Liver (tissue), 9 donors: ENCODE measurements around the gene CCDC179. TPM values are rescaled to one million over a fixed set of nuclear protein-coding genes. Genes with fewer than 3 reads are reported as not detected.

ENCODE experiments used
- DNase-seq: peaks from one replicate; pipeline ENCODE4 v3.0.0-alpha.2; 2017; ENCODE audit warnings: low spot score
- H3K27ac ChIP-seq, 2 donors: one replicate each; pipeline ENCODE4 v1.7.0; 2013; ENCODE audit warnings: inconsistent platforms in 2 of 2, low read length in 2 of 2, control low read depth in 1 of 2, low read depth in 1 of 2, mild to moderate bottlenecking in 1 of 2
- H3K27me3 ChIP-seq, 4 donors: one replicate each; pipeline versions ENCODE4 v1.6.1 to v1.7.0; 2013; ENCODE audit warnings: low read length in 3 of 4, inconsistent platforms in 1 of 4, mild to moderate bottlenecking in 1 of 4, moderate library complexity in 1 of 4; ENCODE audit not compliant: control insufficient read depth in 4 of 4, insufficient read depth in 4 of 4
- H3K36me3 ChIP-seq, 4 donors: one replicate each; pipeline versions ENCODE4 v1.6.1 to v1.7.0; 2013; ENCODE audit warnings: low read length in 3 of 4, mild to moderate bottlenecking in 3 of 4, low read depth in 1 of 4, moderate library complexity in 1 of 4; ENCODE audit not compliant: control insufficient read depth in 4 of 4, insufficient read depth in 3 of 4
- H3K4me1 ChIP-seq, 4 donors: one replicate each; pipeline versions ENCODE4 v1.6.1 to v1.7.0; 2013; ENCODE audit warnings: low read length in 3 of 4, mild to moderate bottlenecking in 3 of 4, moderate library complexity in 1 of 4; ENCODE audit not compliant: control insufficient read depth in 4 of 4, insufficient read depth in 4 of 4
- H3K4me3 ChIP-seq, 3 donors: one replicate each; pipeline versions ENCODE4 v1.6.1 to v1.7.0; 2013; ENCODE audit warnings: low read length in 3 of 3, control low read depth in 1 of 3, low read depth in 1 of 3, mild to moderate bottlenecking in 1 of 3
- H3K9ac ChIP-seq, 2 donors: one replicate each; pipeline ENCODE4 v1.7.0; 2013; ENCODE audit warnings: low read length in 2 of 2, mild to moderate bottlenecking in 2 of 2, moderate library complexity in 2 of 2, control low read depth in 1 of 2, low read depth in 1 of 2
- H3K9me3 ChIP-seq, 4 donors: one replicate each; pipeline versions ENCODE4 v1.6.1 to v1.7.0; 2013; ENCODE audit warnings: low read length in 3 of 4; ENCODE audit not compliant: control insufficient read depth in 4 of 4
- ATF3 ChIP-seq: IDR thresholded peaks from 2 replicates; pipeline ENCODE4 v1.6.1; 2016; ENCODE audit warnings: antibody characterized with exemption
- CTCF ChIP-seq: fragments of 150-350 bp; IDR thresholded peaks from 2 replicates; pipeline ENCODE4 v1.5.1; 2017; ENCODE audit warnings: improper control_type of control experiment, low read depth, low read length; ENCODE audit not compliant: missing input control
- EGR1 ChIP-seq, 2 donors: IDR thresholded peaks; 2 replicates each; pipeline ENCODE4 v1.6.1; 2016 to 2018; ENCODE audit warnings: antibody characterized with exemption in 2 of 2, low read depth in 2 of 2
- FOXA1 ChIP-seq: IDR thresholded peaks from 2 replicates; pipeline ENCODE4 v1.6.1; 2016; ENCODE audit warnings: antibody characterized with exemption
- FOXA2 ChIP-seq: IDR thresholded peaks from 2 replicates; pipeline ENCODE4 v1.6.1; 2016; ENCODE audit warnings: antibody characterized with exemption
- GABPA ChIP-seq, 2 donors: IDR thresholded peaks in 1 of 2; conservative IDR thresholded peaks in 1 of 2; 2 replicates each; pipeline ENCODE4 v1.6.1; 2016; ENCODE audit warnings: antibody characterized with exemption in 2 of 2, mild to moderate bottlenecking in 1 of 2, moderate library complexity in 1 of 2
- HNF4A ChIP-seq, 2 donors: conservative IDR thresholded peaks; 2 replicates each; pipeline ENCODE4 v1.6.1; 2016; ENCODE audit warnings: antibody characterized with exemption in 2 of 2, mild to moderate bottlenecking in 2 of 2
- HNF4G ChIP-seq: IDR thresholded peaks from 2 replicates; pipeline ENCODE4 v1.6.1; 2016; ENCODE audit warnings: antibody characterized with exemption
- JUND ChIP-seq, 2 donors: IDR thresholded peaks; 2 replicates each; pipeline ENCODE4 v1.6.1; 2016; ENCODE audit warnings: antibody characterized with exemption in 2 of 2
- MAX ChIP-seq: IDR thresholded peaks from 2 replicates; pipeline ENCODE4 v1.6.1; 2016; ENCODE audit warnings: antibody characterized with exemption
- NR2F2 ChIP-seq: IDR thresholded peaks from 2 replicates; pipeline ENCODE4 v1.6.1; 2016; ENCODE audit warnings: antibody characterized with exemption
- RAD21 ChIP-seq, 2 donors: IDR thresholded peaks; 2 replicates each; pipeline ENCODE4 v1.6.1; 2016; ENCODE audit warnings: antibody characterized with exemption in 2 of 2, mild to moderate bottlenecking in 2 of 2
- REST ChIP-seq: IDR thresholded peaks from 2 replicates; pipeline ENCODE4 v1.6.1; 2016; ENCODE audit warnings: antibody characterized with exemption, mild to moderate bottlenecking
- RXRA ChIP-seq, 2 donors: IDR thresholded peaks; 2 replicates each; pipeline ENCODE4 v1.6.1; 2017 to 2018; ENCODE audit warnings: antibody characterized with exemption in 2 of 2, mild to moderate bottlenecking in 1 of 2
- SP1 ChIP-seq: IDR thresholded peaks from 2 replicates; pipeline ENCODE4 v1.6.1; 2018; ENCODE audit warnings: antibody characterized with exemption, mild to moderate bottlenecking
- TAF1 ChIP-seq: conservative IDR thresholded peaks from 2 replicates; pipeline ENCODE4 v1.6.1; 2016; ENCODE audit warnings: antibody characterized with exemption, mild to moderate bottlenecking
- YY1 ChIP-seq: IDR thresholded peaks from 2 replicates; pipeline ENCODE4 v1.6.1; 2016; ENCODE audit warnings: antibody characterized with exemption, mild to moderate bottlenecking
- ZBTB33 ChIP-seq: IDR thresholded peaks from 2 replicates; pipeline ENCODE4 v1.6.1; 2016; ENCODE audit warnings: antibody characterized with exemption
- WGBS: extraction: QIAGEN DNeasy Blood & Tissue Kit; methylation state at CpG from one replicate; pipeline ENCODE4 v1.1.7; 2013; 5-methylcytosine and 5-hydroxymethylcytosine counted together
- polyA plus RNA-seq, 2 donors: library from polyadenylated mRNA; stranded (reverse) in 1 of 2; unstranded in 1 of 2; fragments of 200-250 nt in 1 of 2; fragments of >200 nt in 1 of 2; fragmentation: Nextera tagmentation in 1 of 2; extraction: Ambion mirVana in 1 of 2; gene quantifications; one replicate each; pipeline versions ENCODE4 v1.2.1 to v1.2.3, GENCODE V29; 2013 to 2015
- total RNA-seq, 2 donors: library from RNA; depleted of rRNA; stranded (reverse); fragments of >200 nt; gene quantifications; one replicate each; pipeline ENCODE4 v1.2.3, GENCODE V29; 2014
- donor health status: healthy.
- donor health status: healthy.
- donor health status: healthy.
- donor health status: healthy.
- donor health status: healthy.

Gene CCDC179
- total and polyA plus RNA-seq, 4 donors = 0.96 TPM; not detected in 3

GRCh38 chr11:22830082-22830414 lies 30.2 kb downstream of the CCDC179 start:
- WGBS = 13% methylated on average over 4 of the region's 4 CpGs
- Histone ChIP-seq H3K36me3 (no peaks in the 10 kb centered on the region), H3K27me3 (no peaks in the 10 kb centered on the region), H3K4me3 (peak overlapping the region in 2 of 3 donors; percentile 10 to 97), H3K4me1 (peaks cover 2 to 16% (median 6%) of the 10 kb centered on the region in 4 donors), H3K27ac (no peak overlapping the region), H3K9me3 (no peaks in the 10 kb centered on the region), H3K9ac (no peak overlapping the region)
- DNase-seq = no peak
- TF ChIP-seq RXRA (IDR thresholded peaks at IDR 0.05) (no peak), SP1 (no peak), FOXA1 (peak; percentile 6), FOXA2 (peak; percentile 31), EGR1 (IDR thresholded peaks at IDR 0.05; ENCODE audit: low read depth in 2 of 2) (peak in 1 of 2 donors; percentile 2), REST (no peak), JUND (IDR thresholded peaks at IDR 0.05) (no peak), CTCF (no peak), HNF4A (conservative IDR thresholded peaks at IDR 0.05) (no peak), MAX (no peak), NR2F2 (no peak), YY1 (no peak), TAF1 (no peak), GABPA (IDR thresholded peaks at IDR 0.05 in 1 of 2, conservative IDR thresholded peaks at IDR 0.05 in 1 of 2) (no peak), ATF3 (no peak), RAD21 (IDR thresholded peaks at IDR 0.05) (no peak), HNF4G (no peak), ZBTB33 (no peak)
